Spleen (tissue), 11 donors: ENCODE measurements around the gene KAT8. TPM values are rescaled to one million over a fixed set of nuclear protein-coding genes. Genes with fewer than 3 reads are reported as not detected.

Experiments
- DNase-seq: peaks from one replicate; pipeline ENCODE4 v3.0.0-alpha.2; 2020
- H3K27ac ChIP-seq, 8 donors: fragments of 200-600 bp; sonication (generic) in 7 of 8; 1 replicate in 4 of 8; 2 replicates in 4 of 8; pipeline versions ENCODE4 v1.5.0 to v1.8.0; 2016 to 2021; ENCODE audit warnings: inconsistent platforms in 4 of 8, mild to moderate bottlenecking in 4 of 8, moderate library complexity in 1 of 8
- H3K27me3 ChIP-seq, 7 donors: fragments of 200-600 bp; sonication (generic) in 6 of 7; replicated peaks in 1 of 7; 1 replicate in 4 of 7; 2 replicates in 3 of 7; pipeline versions ENCODE4 v1.5.0 to v1.8.0; 2016 to 2021; ENCODE audit warnings: inconsistent platforms in 3 of 7, mild to moderate bottlenecking in 1 of 7
- H3K36me3 ChIP-seq, 6 donors: fragments of 200-600 bp; sonication (generic) in 5 of 6; 1 replicate in 4 of 6; 2 replicates in 2 of 6; pipeline versions ENCODE4 v1.5.0 to v1.8.0; 2016 to 2021; ENCODE audit warnings: inconsistent platforms in 2 of 6
- H3K4me1 ChIP-seq, 6 donors: fragments of 200-600 bp; sonication (generic) in 5 of 6; 1 replicate in 3 of 6; 2 replicates in 3 of 6; pipeline versions ENCODE4 v1.5.0 to v1.8.0; 2016 to 2021; ENCODE audit warnings: inconsistent platforms in 3 of 6
- H3K4me3 ChIP-seq, 8 donors: fragments of 200-600 bp; sonication (generic) in 7 of 8; 1 replicate in 4 of 8; 2 replicates in 4 of 8; pipeline versions ENCODE4 v1.5.0 to v1.8.0; 2016 to 2021; ENCODE audit warnings: inconsistent platforms in 4 of 8, mild to moderate bottlenecking in 4 of 8, moderate library complexity in 2 of 8
- H3K9me3 ChIP-seq, 8 donors: fragments of 200-600 bp; sonication (generic) in 7 of 8; 1 replicate in 4 of 8; 2 replicates in 4 of 8; pipeline versions ENCODE4 v1.5.0 to v1.8.0; 2016 to 2021; ENCODE audit warnings: inconsistent platforms in 4 of 8
- CTCF ChIP-seq, 11 experiments: fragments of 200-600 bp in 7 of 11; fragments of 450-650 bp in 4 of 11; sonication (generic) in 4 of 11; IDR thresholded peaks in 8 of 11; conservative IDR thresholded peaks in 3 of 11; 1 replicate in 7 of 11; 2 replicates in 4 of 11; pipeline versions ENCODE4 v1.4.0 to v1.8.0; 2016 to 2021; ENCODE audit warnings: antibody characterized with exemption in 11 of 11, inconsistent platforms in 4 of 11, mild to moderate bottlenecking in 1 of 11
- POLR2A ChIP-seq, 3 donors: fragments of 450-650 bp; IDR thresholded peaks; one replicate each; pipeline ENCODE4 v1.5.1; 2017; ENCODE audit warnings: antibody characterized with exemption in 3 of 3, mild to moderate bottlenecking in 1 of 3
- POLR2AphosphoS5 ChIP-seq, 3 donors: sonication (generic); formaldehyde crosslinking; IDR thresholded peaks; one replicate each; pipeline ENCODE4 v1.5.1; 2017; ENCODE audit warnings: antibody characterized with exemption in 3 of 3
- WGBS, 5 donors: extraction: QIAGEN DNeasy Blood & Tissue Kit in 3 of 5; methylation state at CpG; one replicate each; pipeline versions ENCODE4 v1.1.5 to v1.1.7; 2013 to 2018; 5-methylcytosine and 5-hydroxymethylcytosine counted together
- intact Hi-C: fragments of 100-400 bp; cut with DNase I; formaldehyde crosslinking; loops from one replicate; pipeline ENCODE4 v1.15.0; 2023; ENCODE audit warnings: low total_unique reads
- polyA plus RNA-seq, 3 donors: library from polyadenylated mRNA; stranded (reverse); fragments of 200-250 nt; gene quantifications; one replicate each; pipeline ENCODE4 v1.2.1, GENCODE V29; 2013
- total RNA-seq, 7 donors: library from RNA; depleted of rRNA in 3 of 7; stranded (reverse); fragments of >200 nt in 3 of 7; fragmentation: NEBNext Ultra II Directional in 4 of 7; extraction: Animal tissue kit (Norgen Biotek cat#: 25700) in 4 of 7; gene quantifications; one replicate each; pipeline versions ENCODE4 v1.1.0 to v1.2.1, GENCODE V29; 2016 to 2021
- donor health status: healthy with polysubstance abuse.
- donor health status: DM: no; HTN: no; CAD: no; lungs with moderate emphysema.
- donor health status: DM: no; HTN: no; CAD: no.
- donor health status: Bipolar disorder and iron deficiency.
- donor health status: healthy.
- donor health status: DM: no; HTN: no; CAD: no.
- donor health status: DM: yes; HTN: yes; CAD: no.

The KAT8 gene
- total and polyA plus RNA-seq, 10 donors, result 48.7 to 94.8 (median 80.4) TPM

- Histone ChIP-seq H3K27ac (peak overlapping the region in 5 of 8 donors; percentile 35 to 99 (median 96)), H3K4me3 (no peak overlapping the region), H3K4me1 (peaks cover 15 to 49% (median 29%) of the 10 kb centered on the region in 6 donors), H3K27me3 (no peaks in the 10 kb centered on the region), H3K36me3 (peaks cover 6 to 67% (median 49%) of the 10 kb centered on the region in 6 donors), H3K9me3 (no peaks in the 10 kb centered on the region)
- intact Hi-C loops, result no loop called here
- TF ChIP-seq POLR2AphosphoS5 (IDR thresholded peaks at IDR 0.05) (no peak), CTCF (IDR thresholded peaks at IDR 0.05 in 8 of 11, conservative IDR thresholded peaks at IDR 0.05 in 3 of 11) (no peak), POLR2A (IDR thresholded peaks at IDR 0.05) (no peak)
- 90 to 97% (median 96%) methylated on average over 16 of the region's 16 CpGs for WGBS, 5 donors
- no peak for DNase-seq
Measured at GRCh38 chr16:31120129-31120528, 2.7 kb downstream of the KAT8 start.

- 90 to 97% (median 92%) methylated on average over 3 of the region's 3 CpGs for WGBS, 5 donors
- peak overlapping the region in 3 of 8 donors; percentile 92 to 99 (median 92) for H3K27ac ChIP-seq
- H3K9me3 ChIP-seq, result no peaks in the 10 kb centered on the region
- peaks cover 6 to 99% (median 70%) of the 10 kb centered on the region in 6 donors for H3K36me3 ChIP-seq
- no peaks in the 10 kb centered on the region for H3K27me3 ChIP-seq
- no peak overlapping the region for H3K4me3 ChIP-seq
- intact Hi-C loops, result no loop called here
- DNase-seq, result no peak
- no peak for TF ChIP-seq CTCF (IDR thresholded peaks at IDR 0.05 in 8 of 11, conservative IDR thresholded peaks at IDR 0.05 in 3 of 11)
- TF ChIP-seq POLR2A (IDR thresholded peaks at IDR 0.05), result no peak
- TF ChIP-seq POLR2AphosphoS5 (IDR thresholded peaks at IDR 0.05), result no peak
- H3K4me1 ChIP-seq, result peaks cover 0 to 51% (median 22%) of the 10 kb centered on the region in 6 donors
Measured at GRCh38 chr16:31125844-31126243, 8.4 kb downstream of the KAT8 start.

DNA sequence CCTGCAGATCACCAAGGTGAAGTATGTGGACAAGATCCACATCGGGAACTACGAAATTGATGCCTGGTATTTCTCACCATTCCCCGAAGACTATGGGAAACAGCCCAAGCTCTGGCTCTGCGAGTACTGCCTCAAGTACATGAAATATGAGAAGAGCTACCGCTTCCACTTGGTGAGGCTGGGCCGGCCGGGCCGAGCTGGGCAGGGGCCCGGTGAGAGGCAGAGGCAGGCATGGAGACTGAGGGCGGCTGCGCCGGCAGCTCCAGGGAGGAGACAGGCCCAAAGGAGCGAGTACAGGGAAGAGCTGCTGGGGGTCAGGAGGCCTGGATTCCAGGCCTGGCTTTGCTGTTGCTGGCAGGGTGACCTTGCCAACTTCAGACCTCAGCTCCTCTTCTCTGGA lies 9.7 kb downstream of the KAT8 start:
- WGBS, 5 donors, result 94 to 98% (median 95%) methylated on average over 13 of the region's 13 CpGs
- Histone ChIP-seq H3K27ac (peak overlapping the region in 7 of 8 donors; percentile 85 to 99 (median 91)), H3K9me3 (no peaks in the 10 kb centered on the region), H3K4me3 (peak overlapping the region in 1 of 8 donors; percentile 55), H3K27me3 (no peaks in the 10 kb centered on the region), H3K4me1 (peaks cover 0 to 57% (median 22%) of the 10 kb centered on the region in 6 donors), H3K36me3 (peaks cover 2 to 99% (median 72%) of the 10 kb centered on the region in 6 donors)
- DNase-seq, result no peak
- TF ChIP-seq POLR2AphosphoS5 (IDR thresholded peaks at IDR 0.05) (peak in 1 of 3 donors; percentile 46), CTCF (IDR thresholded peaks at IDR 0.05 in 8 of 11, conservative IDR thresholded peaks at IDR 0.05 in 3 of 11) (no peak)
- intact Hi-C loops, result no loop called here

- Histone ChIP-seq H3K36me3 (peaks cover 0 to 95% (median 62%) of the 10 kb centered on the region in 6 donors), H3K27me3 (no peaks in the 10 kb centered on the region), H3K27ac (peak overlapping the region; percentile 60 to 99 (median 91)), H3K9me3 (no peaks in the 10 kb centered on the region), H3K4me3 (peak overlapping the region in 1 of 8 donors; percentile 55), H3K4me1 (peaks cover 0 to 60% (median 22%) of the 10 kb centered on the region in 6 donors)
- WGBS, 5 donors, result 35 to 62% (median 52%) methylated on average over 14 of the region's 14 CpGs
- intact Hi-C loops, result no loop called here
- peak in 2 of 3 donors; percentile 57 to 80 for TF ChIP-seq POLR2AphosphoS5 (IDR thresholded peaks at IDR 0.05)
- TF ChIP-seq CTCF (IDR thresholded peaks at IDR 0.05 in 8 of 11, conservative IDR thresholded peaks at IDR 0.05 in 3 of 11), result peak in 1 of 11 experiments; percentile 12
- no peak for TF ChIP-seq POLR2A (IDR thresholded peaks at IDR 0.05)
- peak; percentile 85 for DNase-seq
Measured at GRCh38 chr16:31128711-31129567, 11.5 kb downstream of the KAT8 start.
